Ovary (tissue), 3 donors: Measurements from ENCODE around the gene EFCAB6.

ENCODE experiments used
- POLR2A ChIP-seq: fragments of 450-650 bp; IDR thresholded peaks from one replicate; pipeline ENCODE4 v1.6.1; 2017; ENCODE audit warnings: antibody characterized with exemption, mild to moderate bottlenecking, moderate library complexity
- TF ChIP-seq, protein P1 (sequence below), 3 donors: fragments of 450-650 bp in 2 of 3; fragments of 200-600 bp in 1 of 3; IDR thresholded peaks; one replicate each; pipeline versions ENCODE4 v1.5.1 to v1.8.0; 2016 to 2022; ENCODE audit warnings: antibody characterized with exemption in 3 of 3, mild to moderate bottlenecking in 1 of 3
- donor health status: DM: no; HTN: no; CAD: no.

DNA sequence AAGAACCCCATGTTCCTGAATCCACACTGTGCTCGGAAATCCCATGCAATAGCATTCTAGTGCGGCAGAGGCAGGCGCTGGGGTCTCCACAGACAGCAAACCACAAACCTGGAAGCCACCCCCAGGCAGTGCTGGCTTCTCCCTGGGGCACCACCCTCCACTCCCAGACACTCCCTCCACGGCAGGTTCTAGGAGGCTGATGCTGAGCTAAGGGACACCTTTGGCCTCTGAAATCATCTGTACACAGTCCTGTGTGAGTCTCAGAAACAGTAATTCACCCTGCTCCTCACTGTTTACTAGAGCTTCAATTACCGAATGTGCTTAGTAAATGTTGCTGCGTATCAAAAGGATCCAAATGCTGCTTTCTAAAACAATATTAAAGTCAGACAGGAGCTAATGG, 129.3 kb downstream of the EFCAB6 start:
- TF ChIP-seq, protein P1, sequence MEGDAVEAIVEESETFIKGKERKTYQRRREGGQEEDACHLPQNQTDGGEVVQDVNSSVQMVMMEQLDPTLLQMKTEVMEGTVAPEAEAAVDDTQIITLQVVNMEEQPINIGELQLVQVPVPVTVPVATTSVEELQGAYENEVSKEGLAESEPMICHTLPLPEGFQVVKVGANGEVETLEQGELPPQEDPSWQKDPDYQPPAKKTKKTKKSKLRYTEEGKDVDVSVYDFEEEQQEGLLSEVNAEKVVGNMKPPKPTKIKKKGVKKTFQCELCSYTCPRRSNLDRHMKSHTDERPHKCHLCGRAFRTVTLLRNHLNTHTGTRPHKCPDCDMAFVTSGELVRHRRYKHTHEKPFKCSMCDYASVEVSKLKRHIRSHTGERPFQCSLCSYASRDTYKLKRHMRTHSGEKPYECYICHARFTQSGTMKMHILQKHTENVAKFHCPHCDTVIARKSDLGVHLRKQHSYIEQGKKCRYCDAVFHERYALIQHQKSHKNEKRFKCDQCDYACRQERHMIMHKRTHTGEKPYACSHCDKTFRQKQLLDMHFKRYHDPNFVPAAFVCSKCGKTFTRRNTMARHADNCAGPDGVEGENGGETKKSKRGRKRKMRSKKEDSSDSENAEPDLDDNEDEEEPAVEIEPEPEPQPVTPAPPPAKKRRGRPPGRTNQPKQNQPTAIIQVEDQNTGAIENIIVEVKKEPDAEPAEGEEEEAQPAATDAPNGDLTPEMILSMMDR (IDR thresholded peaks at IDR 0.05), result no peak
- TF ChIP-seq POLR2A, result no peak
